22Rv1 (cell line): ENCODE measurements around the gene CYP2S1.

Experiments used
- ZFX ChIP-seq: fragments of 450-650 bp; IDR thresholded peaks from 2 replicates; pipeline ENCODE4 v1.6.1; 2017; ENCODE audit warnings: antibody characterized with exemption, borderline replicate concordance
- TF ChIP-seq, protein P1 (sequence below): fragments of 450-650 bp; IDR thresholded peaks from 2 replicates; pipeline ENCODE4 v1.5.1; 2017; ENCODE audit warnings: mild to moderate bottlenecking

DNA sequence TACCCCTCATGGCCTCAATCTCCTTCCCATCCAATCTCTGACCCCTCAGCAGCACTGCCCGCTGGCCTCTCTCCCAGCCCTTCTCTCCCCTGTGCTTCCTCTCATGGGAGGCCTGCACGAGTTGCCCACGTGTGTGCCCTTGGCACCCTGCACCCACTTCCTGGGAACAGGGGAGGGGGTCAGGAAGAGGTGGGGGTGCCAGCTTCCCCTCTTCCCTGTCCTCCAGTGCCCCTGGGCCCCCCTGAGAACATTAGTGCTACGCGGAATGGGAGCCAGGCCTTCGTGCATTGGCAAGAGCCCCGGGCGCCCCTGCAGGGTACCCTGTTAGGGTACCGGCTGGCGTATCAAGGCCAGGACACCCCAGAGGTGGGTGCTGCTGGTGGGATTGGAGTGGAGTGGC, 45.2 kb downstream of the CYP2S1 start:
- TF ChIP-seq ZFX, result no peak
- TF ChIP-seq, protein P1, sequence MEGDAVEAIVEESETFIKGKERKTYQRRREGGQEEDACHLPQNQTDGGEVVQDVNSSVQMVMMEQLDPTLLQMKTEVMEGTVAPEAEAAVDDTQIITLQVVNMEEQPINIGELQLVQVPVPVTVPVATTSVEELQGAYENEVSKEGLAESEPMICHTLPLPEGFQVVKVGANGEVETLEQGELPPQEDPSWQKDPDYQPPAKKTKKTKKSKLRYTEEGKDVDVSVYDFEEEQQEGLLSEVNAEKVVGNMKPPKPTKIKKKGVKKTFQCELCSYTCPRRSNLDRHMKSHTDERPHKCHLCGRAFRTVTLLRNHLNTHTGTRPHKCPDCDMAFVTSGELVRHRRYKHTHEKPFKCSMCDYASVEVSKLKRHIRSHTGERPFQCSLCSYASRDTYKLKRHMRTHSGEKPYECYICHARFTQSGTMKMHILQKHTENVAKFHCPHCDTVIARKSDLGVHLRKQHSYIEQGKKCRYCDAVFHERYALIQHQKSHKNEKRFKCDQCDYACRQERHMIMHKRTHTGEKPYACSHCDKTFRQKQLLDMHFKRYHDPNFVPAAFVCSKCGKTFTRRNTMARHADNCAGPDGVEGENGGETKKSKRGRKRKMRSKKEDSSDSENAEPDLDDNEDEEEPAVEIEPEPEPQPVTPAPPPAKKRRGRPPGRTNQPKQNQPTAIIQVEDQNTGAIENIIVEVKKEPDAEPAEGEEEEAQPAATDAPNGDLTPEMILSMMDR, result no peak
